GM19351 (cell line): ENCODE results near the gene PMAIP1.
"Not testable (repeated sequence)": the region's sequence is repeated elsewhere in the genome, so short reads cannot be mapped to it uniquely, and the experiment has no call there.

Source experiments
- ATAC-seq: cut with Tn5 transposase; IDR thresholded peaks from one replicate; pipeline ENCODE4 v1.9.1; 2021; ENCODE audit warnings: mild to moderate bottlenecking, moderate library complexity; ENCODE audit not compliant: unreplicated experiment

PMAIP1 gene

DNA sequence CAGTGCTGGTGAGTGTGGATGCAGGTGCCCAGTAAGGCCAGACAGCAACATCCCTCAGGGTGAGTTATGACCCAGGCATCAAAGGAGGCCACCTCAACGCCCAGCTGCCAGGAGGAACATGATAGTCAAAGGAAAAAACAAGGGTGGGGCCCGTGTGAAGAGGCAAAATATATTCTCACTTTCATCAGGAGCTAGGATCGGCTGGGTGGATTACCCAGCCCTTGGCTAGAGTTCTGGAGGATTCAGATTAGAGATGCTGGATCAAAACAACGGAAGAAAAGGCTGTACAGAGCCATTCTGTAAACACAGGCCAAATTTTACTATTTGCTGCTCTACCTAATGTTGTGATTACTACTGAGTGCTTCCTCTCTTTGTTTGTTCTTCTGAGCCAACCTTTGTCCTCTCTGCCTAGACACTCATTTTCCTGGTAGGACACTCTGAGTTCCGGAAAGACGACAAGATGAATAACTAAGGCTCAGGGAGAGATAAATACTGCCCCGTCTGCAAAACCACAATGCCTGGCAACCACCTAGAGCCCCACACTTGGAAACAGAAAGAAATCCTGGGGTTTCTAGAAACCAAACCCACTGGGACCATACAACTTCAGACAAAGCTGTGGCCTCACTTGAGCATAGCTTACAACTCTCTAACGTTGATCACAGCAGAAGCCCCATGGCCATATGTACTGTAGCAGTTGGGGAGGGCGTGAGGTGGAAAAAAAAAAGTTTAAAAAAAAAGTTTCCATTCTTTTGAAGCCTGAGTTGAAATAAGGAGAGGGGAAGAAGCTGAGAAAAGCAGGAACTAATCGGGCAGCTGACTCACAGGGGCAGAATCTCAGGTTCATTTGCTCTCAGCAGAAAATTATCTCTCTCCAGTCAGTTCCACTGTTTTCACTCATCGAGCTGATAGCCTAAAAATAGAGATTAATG is 17.8 kb upstream of the PMAIP1 start:
- ATAC-seq: no peak

DNA sequence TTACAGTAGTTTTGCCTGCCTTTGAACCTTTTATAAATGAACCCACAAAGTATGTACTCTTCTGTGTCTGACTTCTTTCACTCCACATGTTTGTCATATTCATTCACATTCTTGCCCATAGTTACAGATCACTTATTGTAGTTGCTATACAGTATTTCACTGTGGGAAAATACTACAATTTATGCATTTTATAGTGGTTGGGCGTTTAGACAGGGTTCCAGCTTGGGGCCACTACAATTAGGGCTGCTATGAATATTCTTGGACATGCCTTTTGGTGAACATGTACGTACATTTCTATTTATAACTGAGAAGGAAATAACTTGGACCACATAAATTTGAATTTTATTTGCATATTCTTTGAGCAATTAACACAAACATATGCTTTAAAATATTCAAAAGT is 15.4 kb upstream of the PMAIP1 start:
- ATAC-seq: no peak

DNA sequence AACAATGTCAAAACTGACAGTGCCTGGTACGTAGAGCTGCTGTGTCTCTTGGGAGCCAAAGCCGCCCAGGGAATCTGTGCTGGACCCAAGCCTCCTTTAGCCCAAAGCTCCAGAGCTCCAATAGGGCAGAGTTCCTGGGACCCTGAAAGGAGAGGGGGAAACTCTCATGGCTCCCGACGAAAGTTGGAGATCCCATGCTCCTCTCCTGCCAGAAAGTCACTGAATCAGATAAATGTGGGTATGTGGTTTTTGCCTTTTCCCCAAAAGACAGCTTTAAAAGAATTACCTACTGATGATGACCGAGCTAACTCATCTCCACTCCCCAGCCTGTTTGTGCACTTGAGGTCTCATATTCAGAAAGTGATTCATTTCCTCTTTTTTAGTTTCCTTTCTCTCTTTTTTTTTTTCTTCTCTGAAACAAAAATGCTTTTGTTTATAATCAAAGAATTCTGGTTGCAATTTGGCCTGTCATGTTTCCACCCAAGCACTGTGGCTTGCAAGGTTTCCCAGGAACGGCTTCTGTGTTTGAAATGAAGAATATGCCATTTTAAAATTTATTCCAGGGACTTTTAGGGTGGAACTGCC is 14.1 kb upstream of the PMAIP1 start:
- peak; percentile 86 for ATAC-seq

DNA sequence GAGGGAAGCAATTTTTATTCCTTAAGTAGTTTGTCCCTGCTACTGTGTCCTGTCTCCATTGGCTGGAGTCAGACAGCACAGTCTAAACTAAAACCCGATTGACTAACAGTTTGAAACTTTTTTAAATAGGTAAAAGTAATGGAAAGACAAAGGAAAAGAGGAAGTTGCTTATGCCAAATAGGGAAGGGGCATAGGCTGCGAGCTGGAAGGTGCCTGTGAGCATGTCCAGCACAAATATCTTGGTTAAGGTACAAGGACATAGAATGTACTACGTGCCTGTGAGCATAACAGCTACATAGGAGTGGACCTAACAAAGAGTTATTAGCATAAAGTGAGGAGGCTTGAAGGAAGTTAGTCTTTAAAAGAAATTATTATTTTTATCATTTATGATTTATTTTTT is 13.4 kb upstream of the PMAIP1 start:
- not testable (repeated sequence) for ATAC-seq

DNA sequence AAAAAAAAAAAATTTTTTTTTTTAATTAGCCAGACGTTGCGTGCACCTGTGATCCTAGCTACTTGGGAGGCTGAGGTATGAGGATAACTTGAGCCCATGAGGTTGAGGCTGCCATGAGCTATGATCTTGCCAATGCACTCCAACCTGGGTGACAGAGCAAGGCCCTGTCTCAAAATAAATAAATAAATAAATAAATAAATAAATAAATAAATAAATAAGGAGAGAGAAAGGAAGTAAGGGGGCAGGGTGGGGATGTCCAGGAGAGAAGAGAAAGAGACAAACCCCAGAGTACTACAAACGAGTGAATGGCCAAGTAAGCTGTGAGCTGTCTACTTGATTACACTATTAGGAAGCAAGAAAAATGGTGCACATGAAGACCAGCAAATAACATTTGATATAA is 7.7 kb upstream of the PMAIP1 start:
- no peak for ATAC-seq

DNA sequence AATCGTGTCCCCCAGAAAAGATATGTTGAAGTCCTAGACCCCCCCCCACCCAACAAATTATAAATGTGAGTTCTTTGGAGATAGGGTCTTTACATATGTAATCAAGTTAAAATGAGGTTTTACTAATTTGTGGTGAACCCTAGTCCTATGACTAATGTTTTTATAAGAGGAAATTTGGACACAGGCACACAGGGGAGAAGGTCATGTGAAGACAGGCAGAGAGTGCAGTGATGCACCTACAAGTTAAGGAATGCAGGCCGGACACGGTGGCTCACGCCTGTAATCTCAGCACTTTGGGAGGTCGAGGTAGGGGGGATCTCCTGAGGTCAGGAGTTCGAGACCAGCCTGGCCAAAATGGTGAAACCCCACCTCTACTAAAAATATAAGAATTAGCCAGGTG is 5.8 kb upstream of the PMAIP1 start:
- ATAC-seq: no peak

DNA sequence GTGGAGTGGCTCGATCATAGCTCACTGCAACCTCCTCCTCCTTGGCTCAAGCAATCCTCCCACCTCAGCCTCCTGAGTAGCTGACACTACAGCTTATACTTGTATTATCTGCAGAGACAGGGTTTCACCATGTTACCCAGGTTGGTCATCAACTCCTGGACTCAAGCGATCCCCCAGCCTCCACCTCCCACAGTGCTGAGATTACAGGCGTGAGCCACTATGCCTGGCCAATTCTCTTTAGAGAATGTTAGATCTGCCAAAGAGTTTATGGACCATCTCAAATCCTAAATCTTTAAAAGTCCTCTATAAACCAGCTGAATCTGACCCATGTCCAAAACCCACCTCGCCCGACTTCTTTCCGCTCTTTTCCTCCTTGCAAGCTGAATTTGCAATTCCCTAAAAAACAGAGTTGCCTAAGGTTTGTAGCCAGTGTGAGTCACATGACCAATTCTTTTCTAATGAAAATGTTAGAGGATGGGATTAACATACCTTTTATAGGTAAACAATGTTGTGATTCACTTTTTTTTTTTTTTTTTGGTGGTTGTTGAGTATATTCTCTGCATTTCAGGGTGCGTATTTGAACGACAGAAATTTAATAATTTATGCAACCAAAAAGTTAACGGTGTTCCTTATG is 2.4 kb upstream of the PMAIP1 start:
- no peak for ATAC-seq

DNA sequence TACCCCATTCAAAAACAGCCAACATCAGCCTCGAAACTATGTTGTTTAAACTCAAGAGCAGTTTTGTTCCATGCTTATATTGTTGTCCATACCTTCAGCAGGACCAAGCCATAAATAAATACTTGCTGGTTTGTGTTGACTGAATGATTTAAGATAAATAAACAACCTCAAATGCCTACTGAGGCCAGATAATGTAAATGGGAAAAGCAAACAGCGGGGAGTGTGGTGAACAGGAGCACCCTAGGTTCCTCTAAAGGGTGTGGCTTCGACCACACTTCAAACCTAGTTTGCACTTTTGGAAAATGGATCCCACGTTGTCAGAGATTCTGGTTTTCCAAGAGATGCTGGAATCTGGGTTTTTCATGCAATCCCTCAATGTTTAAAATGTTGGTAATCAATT is 1.7 kb upstream of the PMAIP1 start:
- ATAC-seq: no peak

DNA sequence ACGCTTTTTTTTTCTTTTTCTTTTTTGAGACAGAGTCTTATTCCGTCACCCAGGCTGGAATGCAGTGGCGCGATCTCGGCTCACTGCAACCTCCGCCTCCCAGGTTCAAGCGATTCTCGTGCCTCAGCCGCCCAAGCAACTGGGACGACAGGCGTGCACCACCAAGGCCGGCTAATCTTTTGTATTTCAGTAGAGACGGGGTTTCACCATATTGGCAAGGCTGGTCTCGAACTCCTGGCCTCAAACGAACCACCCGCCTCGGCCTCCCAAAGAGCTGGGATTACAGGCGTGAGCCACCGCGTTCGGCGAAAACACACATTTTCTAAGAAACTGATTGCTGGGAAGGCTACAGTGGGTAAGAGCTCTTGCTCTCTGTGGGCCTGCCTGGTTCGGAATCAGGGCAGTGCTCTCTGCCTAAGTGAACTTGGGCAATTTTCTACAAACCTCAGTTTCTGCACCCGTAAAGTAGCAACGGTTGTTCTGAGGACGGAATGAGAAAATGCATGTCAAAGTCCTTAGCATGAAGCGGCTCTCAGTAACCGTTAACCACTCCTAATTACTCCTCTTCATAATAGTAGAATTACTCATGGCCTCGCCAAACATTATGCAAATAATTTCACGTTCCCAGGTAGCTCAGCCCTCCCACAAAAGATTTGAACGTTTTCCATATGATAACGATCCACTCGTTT is 1.0 kb upstream of the PMAIP1 start:
- no peak for ATAC-seq

DNA sequence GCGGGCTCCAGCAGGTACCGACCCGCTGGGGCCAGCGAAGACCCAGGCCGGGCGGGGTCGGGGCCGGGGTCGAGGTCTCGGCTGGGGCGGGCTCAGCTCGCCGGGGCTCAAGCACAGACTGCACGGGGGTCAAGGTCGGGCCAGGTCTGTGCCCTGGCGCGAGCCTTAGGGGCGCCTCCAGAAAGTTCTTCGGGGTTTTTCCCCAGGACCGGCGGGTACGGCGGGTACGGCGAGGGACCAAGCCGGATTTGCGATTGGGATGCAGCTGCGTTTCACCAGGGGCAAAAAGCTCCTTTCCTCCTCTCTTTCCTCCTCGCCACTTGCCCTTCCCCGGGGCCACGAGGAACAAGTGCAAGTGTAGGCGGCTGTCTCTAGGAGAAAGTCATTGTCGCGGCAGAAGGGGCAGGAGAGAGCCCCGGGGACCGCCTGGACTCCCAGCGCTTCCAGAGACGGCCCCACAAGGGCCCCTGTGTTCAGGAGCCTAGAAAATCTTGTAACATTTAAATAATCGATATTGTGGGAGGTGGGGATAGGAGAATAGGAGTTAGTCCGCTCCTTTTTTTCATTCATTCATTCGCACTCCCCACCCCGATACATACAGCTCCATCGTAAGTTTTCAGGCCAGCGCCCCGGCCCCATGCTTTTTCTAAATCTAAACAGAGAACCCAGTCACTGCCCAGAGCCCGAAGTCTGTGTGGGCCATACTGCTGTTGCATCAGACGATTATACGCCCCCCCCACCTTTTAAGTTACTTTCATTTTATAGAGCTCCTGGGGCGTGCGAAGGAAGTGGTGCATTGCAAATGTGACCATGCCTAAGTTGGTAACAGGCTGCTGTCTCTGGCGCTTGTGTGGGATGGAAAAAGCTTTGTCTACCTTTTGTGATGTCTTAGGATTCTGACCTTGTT is 679 bp downstream of the PMAIP1 start:
- ATAC-seq: peak; percentile 34

DNA sequence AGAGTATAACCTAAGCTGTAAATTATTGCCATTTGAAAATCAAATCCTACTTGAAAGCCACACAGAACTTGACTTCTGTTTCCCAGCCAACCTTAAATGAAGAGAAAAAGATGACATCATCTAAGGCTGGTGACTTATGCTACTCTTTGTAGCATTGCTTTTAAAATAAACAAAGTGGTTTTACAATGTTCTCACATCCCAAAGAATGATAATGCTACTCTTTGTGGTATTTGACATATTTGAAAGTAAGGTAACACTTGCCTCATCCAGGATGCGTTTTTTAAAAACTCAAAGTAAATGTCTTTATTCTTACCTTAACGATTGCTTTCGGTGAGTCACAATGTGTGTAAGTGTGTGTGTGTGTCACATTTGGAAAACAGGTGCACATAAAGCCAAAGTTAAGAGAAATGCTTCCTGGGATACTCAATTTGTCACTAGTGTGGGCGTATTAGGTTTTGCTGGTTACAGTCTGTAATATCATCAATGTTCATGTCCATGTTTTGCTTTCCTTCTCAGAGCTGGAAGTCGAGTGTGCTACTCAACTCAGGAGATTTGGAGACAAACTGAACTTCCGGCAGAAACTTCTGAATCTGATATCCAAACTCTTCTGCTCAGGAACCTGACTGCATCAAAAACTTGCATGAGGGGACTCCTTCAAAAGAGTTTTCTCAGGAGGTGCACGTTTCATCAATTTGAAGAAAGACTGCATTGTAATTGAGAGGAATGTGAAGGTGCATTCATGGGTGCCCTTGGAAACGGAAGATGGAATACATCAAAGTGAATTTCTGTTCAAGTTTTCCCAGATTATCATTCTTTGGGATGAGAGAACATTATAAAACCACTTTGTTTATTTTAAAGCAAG is 2.6 kb downstream of the PMAIP1 start:
- ATAC-seq: no peak

DNA sequence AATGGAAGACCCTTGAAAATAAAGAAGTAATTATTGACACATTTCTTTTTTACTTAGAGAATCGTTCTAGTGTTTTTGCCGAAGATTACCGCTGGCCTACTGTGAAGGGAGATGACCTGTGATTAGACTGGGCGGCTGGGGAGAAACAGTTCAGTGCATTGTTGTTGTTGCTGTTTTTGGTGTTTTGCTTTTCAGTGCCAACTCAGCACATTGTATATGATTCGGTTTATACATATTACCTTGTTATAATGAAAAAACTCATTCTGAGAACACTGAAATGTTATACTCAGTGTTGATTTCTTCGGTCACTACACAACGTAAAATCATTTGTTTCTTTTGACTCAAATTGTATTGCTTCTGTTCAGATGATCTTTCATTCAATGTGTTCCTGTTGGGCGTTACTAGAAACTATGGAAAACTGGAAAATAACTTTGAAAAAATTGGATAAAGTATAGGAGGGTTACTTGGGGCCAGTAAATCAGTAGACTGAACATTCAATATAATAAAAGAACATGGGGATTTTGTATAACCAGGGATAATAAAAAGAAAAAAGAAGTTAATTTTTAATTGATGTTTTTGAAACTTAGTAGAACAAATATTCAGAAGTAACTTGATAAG is 3.3 kb downstream of the PMAIP1 start:
- no peak for ATAC-seq

DNA sequence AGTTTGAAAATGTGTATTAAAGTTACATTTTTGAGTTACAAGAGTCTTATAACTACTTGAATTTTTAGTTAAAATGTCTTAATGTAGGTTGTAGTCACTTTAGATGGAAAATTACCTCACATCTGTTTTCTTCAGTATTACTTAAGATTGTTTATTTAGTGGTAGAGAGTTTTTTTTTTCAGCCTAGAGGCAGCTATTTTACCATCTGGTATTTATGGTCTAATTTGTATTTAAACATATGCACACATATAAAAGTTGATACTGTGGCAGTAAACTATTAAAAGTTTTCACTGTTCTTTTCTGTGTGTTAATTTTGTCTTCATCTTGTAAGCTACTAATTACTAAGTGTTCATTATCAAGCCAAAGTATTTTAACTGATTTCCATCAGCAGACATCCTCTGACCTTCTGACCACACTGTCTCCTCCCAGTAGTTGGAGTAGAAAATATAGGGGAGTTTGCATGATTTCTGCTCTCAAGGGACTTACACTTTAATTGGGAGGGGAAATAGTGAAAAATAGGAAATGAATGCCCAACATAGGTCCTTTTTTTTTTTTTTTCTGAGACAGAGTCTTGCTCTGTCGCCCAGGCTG is 4.3 kb downstream of the PMAIP1 start:
- no peak for ATAC-seq

DNA sequence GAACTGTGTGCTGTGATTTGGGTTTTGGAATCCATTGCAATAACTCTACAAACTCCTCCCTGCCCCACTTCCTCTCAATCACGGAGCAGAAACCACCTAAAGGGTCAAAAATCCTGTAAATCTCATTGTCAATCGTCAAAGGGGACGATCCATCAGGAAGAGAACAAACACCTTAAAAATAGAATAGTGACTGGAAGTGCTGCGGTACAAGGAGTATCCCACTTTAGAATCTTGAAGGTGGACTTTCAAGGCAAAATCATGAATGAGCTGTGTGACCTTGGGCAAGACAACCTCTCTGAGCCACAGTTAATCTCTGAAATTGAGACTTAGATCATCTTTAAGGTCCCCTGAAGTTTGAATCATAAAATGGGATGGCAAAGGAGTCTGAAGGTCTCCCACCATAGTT is 5.9 kb downstream of the PMAIP1 start:
- ATAC-seq: no peak

DNA sequence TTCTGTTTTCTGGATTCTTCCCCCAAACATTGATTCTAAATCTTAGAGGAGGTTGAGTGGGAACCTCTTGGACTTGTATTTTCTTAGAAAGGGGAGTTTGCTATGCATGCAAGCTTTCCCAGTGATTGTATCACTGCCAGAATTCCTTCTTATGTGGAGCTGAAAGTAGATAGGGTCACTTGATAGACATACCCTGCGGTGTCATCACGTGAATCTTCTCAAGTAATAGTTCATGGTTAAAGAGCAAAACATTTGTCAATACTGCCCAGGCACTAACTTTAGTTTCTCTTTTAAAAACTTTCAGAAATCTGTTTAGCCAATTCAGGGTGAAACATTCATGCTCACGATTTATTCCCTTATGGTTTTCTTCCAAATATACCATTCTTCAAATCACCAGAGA is 6.4 kb downstream of the PMAIP1 start:
- ATAC-seq: no peak

DNA sequence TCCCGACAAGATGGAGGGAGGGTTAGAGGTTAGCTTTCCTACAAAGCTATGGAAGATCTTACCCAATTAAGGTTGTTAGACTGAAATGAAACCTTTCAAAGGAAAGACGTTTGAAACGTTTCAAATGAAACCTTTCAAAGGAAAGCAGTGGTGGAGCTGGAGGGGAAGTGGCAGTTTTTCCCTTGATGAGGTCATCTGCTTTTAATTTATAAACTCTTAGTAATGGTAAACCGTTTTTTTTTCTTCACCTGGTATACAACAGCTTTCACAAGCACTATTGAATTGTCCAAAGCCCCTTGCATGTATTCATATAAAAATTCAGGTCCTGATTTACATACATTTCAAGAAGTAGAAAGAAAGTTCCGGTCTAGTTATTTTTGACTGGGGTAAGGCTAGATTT is 7.4 kb downstream of the PMAIP1 start:
- ATAC-seq: peak; percentile 21

DNA sequence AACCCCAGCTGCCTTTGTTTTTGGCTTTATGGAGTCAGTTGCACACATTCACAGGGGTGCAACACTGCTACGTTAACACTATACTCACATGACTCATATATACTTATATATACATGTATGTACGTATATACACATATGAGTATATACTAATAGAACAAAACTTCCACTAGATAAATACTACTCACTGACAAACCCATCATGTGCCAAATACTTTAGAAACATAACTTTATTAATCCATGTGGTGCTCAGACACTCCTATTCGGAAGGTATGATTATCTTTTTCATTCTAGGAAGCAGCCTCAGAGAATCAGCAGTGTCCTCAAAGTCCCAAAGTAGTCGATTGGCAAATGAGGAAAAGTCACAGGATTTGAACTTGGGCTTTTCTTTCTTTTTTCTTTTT is 7.9 kb downstream of the PMAIP1 start:
- peak; percentile 17 for ATAC-seq

DNA sequence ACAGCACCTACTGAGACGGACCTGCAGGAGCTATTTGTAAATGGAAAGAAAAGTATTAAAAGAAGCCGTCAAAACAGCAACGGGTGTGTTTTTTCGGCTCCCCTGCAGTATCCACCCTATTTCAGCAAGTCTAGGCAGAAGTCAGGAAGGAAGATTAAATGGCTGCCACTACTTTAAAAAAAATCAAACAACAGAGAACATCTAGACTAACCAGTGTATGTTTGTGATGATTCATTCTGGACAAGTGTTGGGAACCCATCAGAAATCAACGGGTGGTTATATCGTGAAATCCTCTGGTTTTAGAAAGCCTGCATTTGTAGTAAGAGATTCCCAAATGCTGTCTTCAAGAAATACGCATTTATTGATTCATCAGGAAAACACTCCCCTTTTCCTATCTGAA is 9.0 kb downstream of the PMAIP1 start:
- no peak for ATAC-seq
